Upper lobe of left lung (tissue), 4 donors: Measurements from ENCODE around the gene SLC1A2.

ENCODE experiments used
- EP300 ChIP-seq, 4 donors: sonication (generic); formaldehyde crosslinking; IDR thresholded peaks; one replicate each; pipeline ENCODE4 v1.5.1; 2017; ENCODE audit warnings: antibody characterized with exemption in 4 of 4, control low read depth in 2 of 4
- POLR2A ChIP-seq, 4 donors: fragments of 450-650 bp; IDR thresholded peaks; one replicate each; pipeline ENCODE4 v1.5.1; 2016 to 2017; ENCODE audit warnings: antibody characterized with exemption in 4 of 4, mild to moderate bottlenecking in 2 of 4
- POLR2AphosphoS5 ChIP-seq, 2 donors: sonication (generic); formaldehyde crosslinking; IDR thresholded peaks; one replicate each; pipeline ENCODE4 v1.5.1; 2017; ENCODE audit warnings: antibody characterized with exemption in 2 of 2
- TF ChIP-seq, protein P1 (sequence below), 6 experiments: fragments of 450-650 bp in 4 of 6; fragments of 200-600 bp in 2 of 6; sonication (generic) in 2 of 6; IDR thresholded peaks; one replicate each; pipeline ENCODE4 v1.5.1; 2016 to 2019; ENCODE audit warnings: antibody characterized with exemption in 6 of 6

GRCh38 chr11:35215945-35216344, 203.4 kb downstream of the SLC1A2 start:
- TF ChIP-seq, protein P1, sequence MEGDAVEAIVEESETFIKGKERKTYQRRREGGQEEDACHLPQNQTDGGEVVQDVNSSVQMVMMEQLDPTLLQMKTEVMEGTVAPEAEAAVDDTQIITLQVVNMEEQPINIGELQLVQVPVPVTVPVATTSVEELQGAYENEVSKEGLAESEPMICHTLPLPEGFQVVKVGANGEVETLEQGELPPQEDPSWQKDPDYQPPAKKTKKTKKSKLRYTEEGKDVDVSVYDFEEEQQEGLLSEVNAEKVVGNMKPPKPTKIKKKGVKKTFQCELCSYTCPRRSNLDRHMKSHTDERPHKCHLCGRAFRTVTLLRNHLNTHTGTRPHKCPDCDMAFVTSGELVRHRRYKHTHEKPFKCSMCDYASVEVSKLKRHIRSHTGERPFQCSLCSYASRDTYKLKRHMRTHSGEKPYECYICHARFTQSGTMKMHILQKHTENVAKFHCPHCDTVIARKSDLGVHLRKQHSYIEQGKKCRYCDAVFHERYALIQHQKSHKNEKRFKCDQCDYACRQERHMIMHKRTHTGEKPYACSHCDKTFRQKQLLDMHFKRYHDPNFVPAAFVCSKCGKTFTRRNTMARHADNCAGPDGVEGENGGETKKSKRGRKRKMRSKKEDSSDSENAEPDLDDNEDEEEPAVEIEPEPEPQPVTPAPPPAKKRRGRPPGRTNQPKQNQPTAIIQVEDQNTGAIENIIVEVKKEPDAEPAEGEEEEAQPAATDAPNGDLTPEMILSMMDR (IDR thresholded peaks at IDR 0.05) = no peak
- TF ChIP-seq POLR2AphosphoS5 (IDR thresholded peaks at IDR 0.05) (no peak), POLR2A (IDR thresholded peaks at IDR 0.05) (no peak), EP300 (IDR thresholded peaks at IDR 0.05) (no peak)
